Endothelial cell of umbilical vein (primary cell): ENCODE data around the gene SHKBP1. TPM values are rescaled to one million over a fixed set of nuclear protein-coding genes. Genes with fewer than 3 reads are reported as not detected.

Experiments used
- BruUV-seq: library from RNA; stranded (reverse); fragments of 400-500 nt; replicated peaks from 2 replicates; lab custom pipeline; 2021; lab: Mats Ljungman, UMichigan
- CTCF ChIA-PET: fragments of 300-600, 350-600 bp; sonication (Branson Sonifier 250); formaldehyde crosslinking; loops from one replicate; lab custom pipeline; 2021; ENCODE audit warnings: antibody characterized with exemption, inconsistent platforms; lab: Charles Lee
- POLR2A ChIA-PET: fragments of 300-600, 350-600 bp; sonication (Branson Sonifier 250); formaldehyde crosslinking; loops from one replicate; lab custom pipeline; 2021; ENCODE audit warnings: antibody characterized with exemption, inconsistent platforms; lab: Charles Lee
- DNase-seq: peaks from one replicate; pipeline ENCODE4 v3.0.0-alpha.2; 2011; ENCODE audit warnings: low read depth, low spot score
- FAIRE-seq: peaks from 2 replicates; lab custom pipeline; 2011; peaks lifted over from hg19 to GRCh38; lab: Jason Lieb, UNC
- H2AFZ ChIP-seq: 2 replicates; pipeline ENCODE4 v1.6.0; 2012; ENCODE audit warnings: low read depth, low read length, control low read depth, inconsistent platforms
- H3K27ac ChIP-seq: 2 replicates; pipeline ENCODE4 v1.5.1; 2011; ENCODE audit warnings: low read depth, mild to moderate bottlenecking, control low read depth, low read length, moderate library complexity; ENCODE audit not compliant: insufficient read depth
- H3K27me3 ChIP-seq, 2 experiments: 2 replicates each; pipeline versions ENCODE4 v1.6.0 to v1.6.1; 2011; ENCODE audit warnings: low read length in 2 of 2, mixed read lengths in 1 of 2; ENCODE audit not compliant: control insufficient read depth in 2 of 2, insufficient read depth in 2 of 2
- H3K36me3 ChIP-seq, 2 experiments: 2 replicates in 1 of 2; 3 replicates in 1 of 2; pipeline ENCODE4 v1.5.1; 2011; ENCODE audit warnings: low read length in 2 of 2, mild to moderate bottlenecking in 1 of 2, moderate library complexity in 1 of 2; ENCODE audit not compliant: control insufficient read depth in 2 of 2, insufficient read depth in 2 of 2; ENCODE audit errors: extremely low read depth in 1 of 2
- H3K4me1 ChIP-seq: 3 replicates; pipeline ENCODE4 v1.5.1; 2011; ENCODE audit warnings: mild to moderate bottlenecking, low read length; ENCODE audit not compliant: control insufficient read depth, insufficient read depth; ENCODE audit errors: extremely low read depth
- H3K4me2 ChIP-seq: 2 replicates; pipeline ENCODE4 v1.6.1; 2011; ENCODE audit warnings: low read length, control low read depth, mixed read lengths; ENCODE audit not compliant: insufficient read depth
- H3K4me3 ChIP-seq, 3 experiments: fragments of 200-600 bp in 1 of 3; sonication (generic), shearing (Covaris generic) in 1 of 3; replicated peaks in 1 of 3; 2 replicates each; pipeline ENCODE4 v1.5.1; 2011 to 2016; ENCODE audit warnings: control low read depth in 3 of 3, low read length in 3 of 3, mild to moderate bottlenecking in 2 of 3, inconsistent platforms in 1 of 3, low read depth in 1 of 3, moderate library complexity in 1 of 3; ENCODE audit not compliant: insufficient read depth in 1 of 3
- H3K79me2 ChIP-seq: 2 replicates; pipeline ENCODE4 v1.6.0; 2012; ENCODE audit warnings: low read length, inconsistent platforms; ENCODE audit not compliant: control insufficient read depth, insufficient read depth
- H3K9ac ChIP-seq: replicated peaks from 2 replicates; pipeline ENCODE3; 2011; ENCODE audit warnings: low read length, control low read depth; ENCODE audit not compliant: insufficient read depth; ENCODE audit errors: extremely low read depth
- H3K9me1 ChIP-seq: replicated peaks from 3 replicates; pipeline ENCODE4 v1.6.0; 2011; ENCODE audit warnings: mild to moderate bottlenecking, low read length; ENCODE audit not compliant: control insufficient read depth, insufficient read depth; ENCODE audit errors: extremely low read depth
- H3K9me3 ChIP-seq: replicated peaks from 2 replicates; pipeline ENCODE4 v1.5.1; 2012; ENCODE audit warnings: low read length, inconsistent platforms; ENCODE audit not compliant: control insufficient read depth, insufficient read depth
- H4K20me1 ChIP-seq: replicated peaks from 2 replicates; pipeline ENCODE3; 2011; ENCODE audit warnings: mild to moderate bottlenecking, low read length; ENCODE audit not compliant: control insufficient read depth, insufficient read depth; ENCODE audit errors: extremely low read depth
- CTCF ChIP-seq, 2 donors: IDR thresholded peaks; 1 replicate in 1 of 2; 2 replicates in 1 of 2; pipeline ENCODE4 v1.5.1; 2011; ENCODE audit warnings: low read length in 2 of 2, mild to moderate bottlenecking in 2 of 2, moderate library complexity in 2 of 2, control low read depth in 1 of 2, inconsistent platforms in 1 of 2, low read depth in 1 of 2; ENCODE audit not compliant: insufficient read depth in 1 of 2; ENCODE audit errors: extremely low read depth in 1 of 2
- EZH2 ChIP-seq: IDR thresholded peaks from 2 replicates; pipeline ENCODE4 v1.6.1; 2012; ENCODE audit warnings: borderline replicate concordance, low read depth, mild to moderate bottlenecking, moderate library complexity, low read length, inconsistent platforms; ENCODE audit not compliant: severe bottlenecking
- FOS ChIP-seq: IDR thresholded peaks from 2 replicates; pipeline ENCODE4 v1.6.1; 2011; ENCODE audit warnings: mild to moderate bottlenecking, low read length, moderate library complexity, borderline replicate concordance; ENCODE audit not compliant: insufficient read depth
- GATA2 ChIP-seq: IDR thresholded peaks from 2 replicates; pipeline ENCODE4 v1.7.0; 2011; ENCODE audit warnings: low read depth, mild to moderate bottlenecking, moderate library complexity, mixed read lengths, low read length; ENCODE audit not compliant: insufficient read length, insufficient read depth
- JUN ChIP-seq: IDR thresholded peaks from 2 replicates; pipeline ENCODE4 v1.6.1; 2011; ENCODE audit warnings: borderline replicate concordance, low read depth; ENCODE audit not compliant: insufficient read length, insufficient read depth
- MYC ChIP-seq: IDR thresholded peaks from one replicate; pipeline ENCODE4 v1.6.1; 2011; ENCODE audit warnings: mild to moderate bottlenecking, low read depth, low read length
- POLR2A ChIP-seq: IDR thresholded peaks from 2 replicates; pipeline ENCODE4 v1.6.1; 2012; ENCODE audit warnings: low read depth, mild to moderate bottlenecking, control low read depth, low read length
- POLR2AphosphoS5 ChIP-seq: IDR thresholded peaks from 2 replicates; pipeline ENCODE4 v1.6.1; 2012; ENCODE audit warnings: low read depth, mild to moderate bottlenecking, control low read depth, low read length, moderate library complexity; ENCODE audit not compliant: insufficient read depth
- dilution Hi-C: fragments of 300-500 bp; cut with MboI; formaldehyde crosslinking; loops from one replicate; pipeline ENCODE4 v1.15.0; 2019; ENCODE audit warnings: low sequenced_read_pairs; ENCODE audit not compliant: extremely low pct_ligation_motif_present
- intact Hi-C: fragments of 100-400 bp; cut with micrococcal nuclease; formaldehyde crosslinking; loops from one replicate; pipeline ENCODE4 v1.10.0; 2022
- polyA plus RNA-seq, 4 experiments: library from polyadenylated mRNA; depleted of rRNA in 3 of 4; stranded (reverse) in 3 of 4; unstranded in 1 of 4; fragments of >200 nt; gene quantifications; 2 replicates each; pipeline versions ENCODE4 v1.2.1 to v1.2.3, GENCODE V29; 2011 to 2012; ENCODE audit warnings: missing spikeins in 1 of 4
- total RNA-seq: library from RNA; stranded (reverse); gene quantifications from 2 replicates; pipeline ENCODE4 v1.2.3, GENCODE V29; 2021
- TF ChIP-seq, protein P1 (sequence below): IDR thresholded peaks from 2 replicates; pipeline ENCODE4 v1.6.1; 2011; ENCODE audit not compliant: insufficient read depth, insufficient read length

The SHKBP1 gene
- total and polyA plus RNA-seq, 2 donors (not counting 3 experiments of a cell fraction or from before 2014, with no cell fraction given) = 106 to 113 TPM

DNA sequence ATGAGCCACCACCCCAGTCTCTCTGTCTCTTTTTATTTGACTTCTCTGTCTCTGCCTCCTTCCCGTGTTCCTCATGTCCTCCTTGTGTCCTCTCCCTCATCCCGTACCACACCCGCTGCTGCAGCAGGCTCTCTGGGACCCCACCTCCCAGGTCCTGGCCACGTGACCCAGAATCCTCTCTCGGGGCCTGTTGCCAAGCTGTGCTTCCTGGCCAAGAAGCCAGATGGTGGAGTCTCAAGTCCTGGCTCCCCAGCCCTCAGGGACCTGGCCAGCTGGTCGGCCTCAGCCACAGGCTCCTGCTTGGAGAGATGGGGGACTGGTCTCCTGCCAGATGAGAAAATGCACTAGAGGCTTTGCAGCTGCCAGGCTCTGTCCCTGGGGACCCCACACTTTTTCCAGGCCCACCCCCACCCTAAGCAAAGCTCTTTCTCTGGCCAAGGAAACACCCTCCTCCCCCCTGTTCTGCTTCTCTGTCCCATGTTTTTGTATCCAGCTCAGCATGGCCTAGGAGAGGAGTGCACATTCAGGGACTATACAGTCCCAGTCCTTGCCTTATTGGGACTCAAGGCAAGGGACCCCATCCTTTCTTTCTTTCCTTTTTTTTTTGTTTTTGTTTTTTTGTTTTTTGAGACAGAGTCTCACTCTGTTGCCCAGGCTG, 34.3 kb upstream of the SHKBP1 start:
- Histone ChIP-seq H3K4me1 (no peaks in the 10 kb centered on the region), H2AFZ (no peak overlapping the region), H4K20me1 (no peaks in the 10 kb centered on the region), H3K4me3 (no peak overlapping the region), H3K36me3 (no peaks in the 10 kb centered on the region), H3K27ac (no peak overlapping the region), H3K79me2 (no peaks in the 10 kb centered on the region), H3K9me3 (no peaks in the 10 kb centered on the region), H3K9ac (no peak overlapping the region), H3K9me1 (no peaks in the 10 kb centered on the region), H3K4me2 (no peak overlapping the region), H3K27me3 (no peaks in the 10 kb centered on the region)
- BruUV-seq = no TSS peak
- CTCF ChIA-PET = interaction anchor here (1.0 to 4.8 kb wide), 10 partner anchors 8 to 92 kb away, joined by 3 to 48 read pairs (median 6); partner anchors contain the start of gene LTBP4
- dilution Hi-C loops (no loop called here), intact Hi-C loops (no loop called here)
- POLR2A ChIA-PET = no interaction called here
- TF ChIP-seq MYC (no peak), POLR2AphosphoS5 (no peak), JUN (no peak), POLR2A (no peak), GATA2 (no peak), CTCF (IDR thresholded peaks at IDR 0.05; ENCODE audit: extremely low read depth in 1 of 2, insufficient read depth in 1 of 2, low read depth in 1 of 2, low read length in 2 of 2) (no peak), FOS (no peak), EZH2 (no peak)
- TF ChIP-seq, protein P1, sequence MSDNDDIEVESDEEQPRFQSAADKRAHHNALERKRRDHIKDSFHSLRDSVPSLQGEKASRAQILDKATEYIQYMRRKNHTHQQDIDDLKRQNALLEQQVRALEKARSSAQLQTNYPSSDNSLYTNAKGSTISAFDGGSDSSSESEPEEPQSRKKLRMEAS = no peak
- DNase-seq (no peak), FAIRE-seq (no peak)
